NOMO-1 (cell line): ENCODE results near the gene NOS3.
"Not testable (repeated sequence)": the region's sequence is repeated elsewhere in the genome, so short reads cannot be mapped to it uniquely, and the experiment has no call there.

Experiments
- DNase-seq, 2 experiments: peaks; one replicate each; lab custom pipeline; 2025; ENCODE audit not compliant: unreplicated experiment in 2 of 2; lab: John Stamatoyannopoulos, UW

Gene NOS3

DNA sequence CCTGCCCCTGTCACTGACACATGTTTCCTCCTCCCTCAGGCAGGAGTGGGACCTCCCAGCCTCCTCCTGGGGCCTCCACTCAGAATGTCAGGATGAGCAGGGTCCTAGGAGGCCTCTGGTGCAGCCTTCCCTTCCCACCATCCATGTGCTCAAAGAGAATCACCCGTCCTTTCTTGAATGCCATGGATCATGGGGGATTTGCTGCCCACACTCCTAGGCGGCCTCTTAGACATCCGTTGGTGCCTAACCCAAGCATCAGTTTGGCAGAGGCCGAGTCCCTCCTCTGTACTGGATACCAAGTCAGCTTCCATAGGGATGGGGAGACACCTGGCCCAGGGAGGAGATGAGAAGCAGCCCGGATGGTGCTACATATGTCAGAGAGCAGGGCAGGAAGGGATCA is 7.0 kb downstream of the NOS3 start:
- DNase-seq, result no peak

DNA sequence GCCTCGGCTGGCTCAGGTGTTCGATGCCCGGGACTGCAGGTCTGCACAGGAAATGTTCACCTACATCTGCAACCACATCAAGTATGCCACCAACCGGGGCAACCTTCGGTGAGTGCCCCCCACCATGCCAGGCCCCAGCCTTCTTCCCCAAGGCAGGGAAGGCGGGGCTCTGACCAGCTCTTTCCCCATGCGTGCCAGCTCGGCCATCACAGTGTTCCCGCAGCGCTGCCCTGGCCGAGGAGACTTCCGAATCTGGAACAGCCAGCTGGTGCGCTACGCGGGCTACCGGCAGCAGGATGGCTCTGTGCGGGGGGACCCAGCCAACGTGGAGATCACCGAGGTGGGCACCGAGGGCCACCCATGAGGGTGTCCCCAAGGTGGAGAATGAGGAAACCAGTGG is 7.5 kb downstream of the NOS3 start:
- DNase-seq, result no peak

DNA sequence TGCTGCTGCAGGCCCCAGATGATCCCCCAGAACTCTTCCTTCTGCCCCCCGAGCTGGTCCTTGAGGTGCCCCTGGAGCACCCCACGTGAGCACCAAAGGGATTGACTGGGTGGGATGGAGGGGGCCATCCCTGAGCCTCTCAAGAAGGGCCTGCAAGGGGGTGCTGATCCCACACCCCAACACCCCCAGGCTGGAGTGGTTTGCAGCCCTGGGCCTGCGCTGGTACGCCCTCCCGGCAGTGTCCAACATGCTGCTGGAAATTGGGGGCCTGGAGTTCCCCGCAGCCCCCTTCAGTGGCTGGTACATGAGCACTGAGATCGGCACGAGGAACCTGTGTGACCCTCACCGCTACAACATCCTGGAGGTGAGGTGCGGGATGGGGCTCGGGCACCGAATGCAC is 8.2 kb downstream of the NOS3 start:
- no peak for DNase-seq

DNA sequence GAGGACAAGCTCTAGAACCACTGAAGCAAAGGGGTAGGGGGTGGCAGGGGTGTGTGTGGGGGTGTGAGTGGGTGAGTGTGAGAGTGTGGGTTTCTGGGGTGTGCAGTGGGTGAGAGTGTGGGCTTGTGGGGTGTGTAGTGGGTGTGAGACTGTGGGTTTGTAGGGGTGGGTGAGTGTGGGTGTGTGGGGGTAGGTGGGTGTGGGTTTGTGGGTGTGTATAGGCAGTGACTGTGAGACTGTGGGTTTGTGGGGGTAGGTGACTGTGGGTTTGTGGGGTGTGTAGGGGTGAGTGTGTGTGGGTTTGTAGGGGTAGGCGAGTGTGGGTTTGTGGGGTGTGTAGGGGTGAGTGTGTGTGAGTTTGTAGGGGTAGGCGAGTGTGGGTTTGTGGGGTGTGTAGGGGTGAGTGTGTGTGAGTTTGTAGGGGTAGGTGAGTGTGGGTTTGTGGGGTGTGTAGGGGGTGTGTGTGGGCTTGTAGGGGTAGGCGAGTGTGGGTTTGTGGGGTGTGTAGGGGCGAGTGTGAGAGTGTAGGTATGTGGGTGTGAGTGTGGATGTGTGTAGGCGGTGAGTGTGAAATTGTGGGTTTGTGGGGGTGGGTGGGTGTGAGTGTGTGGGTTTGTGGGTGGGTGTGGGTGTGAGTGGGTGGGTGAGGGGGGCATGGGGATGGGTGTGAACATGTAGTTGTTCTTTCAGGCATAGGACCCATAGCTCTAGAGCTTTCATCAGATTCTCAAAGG is 8.8 kb downstream of the NOS3 start:
- DNase-seq, result no peak

DNA sequence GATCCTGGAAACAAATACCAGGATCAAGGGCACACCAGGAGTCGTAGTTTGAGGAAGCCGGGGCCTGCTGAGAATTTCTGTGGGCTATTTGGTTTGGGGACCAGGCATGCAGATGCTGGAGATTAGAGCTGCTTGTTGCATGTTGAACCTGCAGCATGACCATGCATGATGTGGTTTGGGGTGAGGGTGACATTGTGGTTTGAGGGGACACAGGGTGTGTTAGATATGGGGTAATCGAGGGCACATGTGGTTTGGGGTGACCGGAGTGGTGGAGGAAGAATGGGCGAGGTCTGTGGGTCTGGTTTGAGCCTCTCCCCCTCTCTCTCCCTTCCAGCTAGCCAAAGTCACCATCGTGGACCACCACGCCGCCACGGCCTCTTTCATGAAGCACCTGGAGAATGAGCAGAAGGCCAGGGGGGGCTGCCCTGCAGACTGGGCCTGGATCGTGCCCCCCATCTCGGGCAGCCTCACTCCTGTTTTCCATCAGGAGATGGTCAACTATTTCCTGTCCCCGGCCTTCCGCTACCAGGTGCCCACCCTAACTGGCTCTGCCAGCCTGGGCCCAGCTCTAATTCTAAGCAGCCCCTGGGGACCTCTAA is 10.2 kb downstream of the NOS3 start:
- no peak for DNase-seq

DNA sequence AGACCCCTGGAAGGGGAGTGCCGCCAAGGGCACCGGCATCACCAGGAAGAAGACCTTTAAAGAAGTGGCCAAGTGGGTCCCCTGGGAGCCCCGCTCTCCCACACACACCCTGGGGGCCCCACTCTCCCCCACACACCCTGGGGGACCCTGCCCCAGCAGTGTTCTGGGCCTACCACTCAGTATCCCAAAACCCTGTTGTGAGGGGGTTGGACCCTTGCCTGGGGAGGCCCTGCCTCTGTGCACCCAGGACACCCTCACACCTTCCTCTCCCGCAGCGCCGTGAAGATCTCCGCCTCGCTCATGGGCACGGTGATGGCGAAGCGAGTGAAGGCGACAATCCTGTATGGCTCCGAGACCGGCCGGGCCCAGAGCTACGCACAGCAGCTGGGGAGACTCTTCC is 10.7 kb downstream of the NOS3 start:
- no peak for DNase-seq

DNA sequence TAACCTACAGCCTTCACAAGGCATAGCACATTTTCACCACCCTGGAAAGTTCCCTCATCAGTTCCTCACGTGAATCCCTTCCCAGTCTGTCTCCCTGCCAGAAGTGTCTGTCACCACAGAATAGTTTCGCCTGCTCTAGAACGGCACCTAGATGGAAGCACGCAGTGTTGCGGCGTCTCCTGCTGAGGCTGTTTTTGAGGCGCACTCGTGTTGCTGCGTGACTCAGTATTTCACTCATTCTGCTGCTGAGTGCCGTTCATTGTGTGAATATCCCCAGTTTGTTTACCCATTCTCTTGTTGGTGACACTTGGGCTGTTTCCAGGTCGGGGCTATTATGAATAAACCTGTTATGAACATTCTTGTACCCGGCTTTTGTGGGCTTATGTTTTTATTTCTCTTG is 12.8 kb downstream of the NOS3 start:
- no peak for DNase-seq

DNA sequence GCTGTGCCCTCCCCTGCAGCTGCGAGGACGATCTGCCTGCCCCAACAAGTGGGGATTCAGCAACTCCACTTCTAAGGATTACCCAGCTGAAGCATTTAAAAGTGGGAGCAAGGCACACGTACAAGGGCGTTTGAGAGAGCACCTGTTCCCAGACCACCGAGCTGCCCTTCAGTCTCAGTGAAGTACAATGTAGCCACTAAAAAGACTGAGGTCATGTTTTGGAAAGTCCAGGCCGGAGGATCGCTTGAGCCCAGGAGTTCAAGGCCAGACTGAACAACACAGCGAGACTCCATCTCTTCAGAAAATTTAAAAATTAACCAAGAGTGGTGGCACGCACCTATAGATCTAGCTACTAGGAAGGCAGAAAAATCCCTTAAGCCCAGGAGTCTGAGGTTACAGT is 14.7 kb downstream of the NOS3 start:
- no peak for DNase-seq

DNA sequence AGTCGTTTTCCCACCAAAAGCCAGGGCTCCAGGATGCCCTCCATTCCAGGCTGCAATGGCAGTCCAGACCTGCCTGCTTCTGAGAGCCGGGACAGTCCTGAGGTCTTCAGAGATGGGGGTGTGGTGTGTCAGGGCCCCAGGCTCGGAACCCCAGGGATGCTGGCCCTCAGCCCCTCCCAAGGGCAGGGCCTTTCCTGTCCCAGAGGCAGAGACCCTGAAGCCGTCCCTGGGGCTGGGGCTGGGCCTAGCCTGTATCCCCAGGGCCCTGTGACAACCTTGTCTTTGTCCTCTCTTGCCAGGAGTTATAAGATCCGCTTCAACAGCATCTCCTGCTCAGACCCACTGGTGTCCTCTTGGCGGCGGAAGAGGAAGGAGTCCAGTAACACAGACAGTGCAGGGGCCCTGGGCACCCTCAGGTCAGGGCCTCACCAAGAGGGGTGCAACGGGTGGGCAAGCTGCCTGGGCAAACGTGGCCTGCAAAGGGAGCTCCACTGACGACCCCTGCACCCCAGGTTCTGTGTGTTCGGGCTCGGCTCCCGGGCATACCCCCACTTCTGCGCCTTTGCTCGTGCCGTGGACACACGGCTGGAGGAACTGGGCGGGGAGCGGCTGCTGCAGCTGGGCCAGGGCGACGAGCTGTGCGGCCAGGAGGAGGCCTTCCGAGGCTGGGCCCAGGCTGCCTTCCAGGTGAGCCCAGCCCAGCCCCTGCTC is 15.9 kb downstream of the NOS3 start:
- DNase-seq, result no peak

DNA sequence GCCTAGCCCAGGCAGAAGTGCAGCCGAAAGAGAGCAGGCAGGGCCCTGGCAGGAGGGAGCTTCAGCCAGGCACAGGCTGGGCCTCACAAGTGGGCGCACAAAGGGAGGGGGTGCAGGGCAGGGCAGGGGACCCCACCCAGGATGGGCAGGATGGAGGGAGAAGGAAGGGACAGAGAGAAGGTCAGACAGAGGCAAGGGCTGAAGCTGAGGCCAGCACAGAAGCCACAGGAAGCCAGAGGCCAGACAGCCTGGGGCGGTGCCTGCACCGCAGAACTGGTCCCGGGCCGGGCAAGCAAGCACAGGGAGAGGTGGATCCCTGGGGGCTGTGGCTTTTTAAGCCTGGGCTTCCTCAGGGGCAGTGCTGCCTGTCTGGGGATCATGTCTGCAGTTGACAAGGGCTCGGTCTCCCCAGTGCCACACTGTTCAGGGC is 16.7 kb downstream of the NOS3 start:
- DNase-seq, result no peak

DNA sequence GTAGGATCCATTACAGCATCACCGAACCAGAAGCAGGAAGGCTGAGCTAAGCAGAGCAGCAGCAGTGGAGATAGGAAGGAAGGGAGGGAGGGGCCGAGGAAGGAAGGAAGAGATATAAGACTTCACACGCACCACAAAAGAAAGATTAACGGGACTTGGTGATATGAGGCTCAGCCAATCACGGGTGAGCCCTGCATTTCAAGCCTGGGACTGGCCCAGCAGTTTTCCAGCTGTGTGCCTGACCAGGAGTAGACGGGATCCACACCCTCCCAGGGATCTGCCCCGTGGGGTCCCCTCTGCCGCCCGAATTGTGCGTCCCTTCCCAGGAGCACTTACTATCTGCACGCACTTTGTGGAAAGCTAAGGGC is 17.3 kb downstream of the NOS3 start:
- DNase-seq, result no peak

DNA sequence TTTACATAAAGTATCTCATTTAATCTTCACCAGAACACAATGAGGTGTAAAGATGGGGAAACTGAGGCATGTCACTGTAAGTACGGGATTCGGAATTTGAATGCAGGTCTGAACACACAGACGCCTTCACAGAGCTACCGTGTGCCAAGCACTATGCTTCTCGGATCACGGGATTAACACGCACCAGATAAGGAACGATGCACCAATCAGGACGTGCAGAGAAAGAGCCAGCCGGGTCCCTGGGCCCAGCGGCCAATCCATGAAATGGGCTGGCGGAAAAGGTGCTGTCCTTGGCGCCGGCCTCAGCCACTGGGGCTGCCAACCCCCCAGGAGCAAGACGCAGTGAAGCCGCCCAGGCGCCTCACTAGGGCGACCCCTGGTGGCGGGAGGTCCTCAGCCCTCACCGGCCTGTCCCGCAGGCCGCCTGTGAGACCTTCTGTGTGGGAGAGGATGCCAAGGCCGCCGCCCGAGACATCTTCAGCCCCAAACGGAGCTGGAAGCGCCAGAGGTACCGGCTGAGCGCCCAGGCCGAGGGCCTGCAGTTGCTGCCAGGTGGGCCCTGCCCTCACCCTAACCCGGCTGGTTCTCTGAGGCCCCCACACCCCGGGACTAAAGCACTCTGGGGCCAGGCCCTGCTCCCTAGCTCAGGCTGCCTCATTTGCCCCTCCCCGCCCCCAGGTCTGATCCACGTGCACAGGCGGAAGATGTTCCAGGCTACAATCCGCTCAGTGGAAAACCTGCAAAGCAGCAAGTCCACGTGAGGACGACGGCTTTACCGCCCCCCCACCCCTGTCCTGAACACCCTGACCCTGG is 17.9 kb downstream of the NOS3 start:
- DNase-seq, result peak; percentile 37 to 38

DNA sequence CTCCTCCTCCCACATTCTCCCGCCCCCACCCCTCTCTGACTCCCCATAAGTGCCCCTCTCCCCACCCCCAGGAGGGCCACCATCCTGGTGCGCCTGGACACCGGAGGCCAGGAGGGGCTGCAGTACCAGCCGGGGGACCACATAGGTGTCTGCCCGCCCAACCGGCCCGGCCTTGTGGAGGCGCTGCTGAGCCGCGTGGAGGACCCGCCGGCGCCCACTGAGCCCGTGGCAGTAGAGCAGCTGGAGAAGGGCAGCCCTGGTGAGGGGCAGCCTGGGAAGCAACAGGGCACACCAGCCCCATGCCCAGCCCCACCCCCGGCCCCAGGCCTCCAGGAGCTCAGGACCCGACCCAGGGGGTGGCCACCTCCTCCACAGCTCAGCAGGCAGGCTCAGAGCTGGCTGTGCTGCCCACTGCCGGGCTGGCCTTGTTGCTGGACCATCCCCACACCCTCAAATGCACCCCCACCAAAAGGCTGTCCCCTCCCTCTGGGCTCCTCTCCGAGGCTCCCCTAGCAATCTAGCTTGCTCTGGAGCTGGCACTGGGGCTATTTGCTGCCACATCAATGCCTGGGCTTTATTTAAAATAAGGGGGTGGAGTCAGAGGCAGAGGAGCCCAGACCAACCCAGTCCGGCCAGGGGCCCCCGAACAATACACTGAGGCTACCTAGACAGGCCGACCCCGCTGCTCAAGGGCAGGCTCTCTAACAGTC is 18.7 kb downstream of the NOS3 start:
- no peak for DNase-seq

DNA sequence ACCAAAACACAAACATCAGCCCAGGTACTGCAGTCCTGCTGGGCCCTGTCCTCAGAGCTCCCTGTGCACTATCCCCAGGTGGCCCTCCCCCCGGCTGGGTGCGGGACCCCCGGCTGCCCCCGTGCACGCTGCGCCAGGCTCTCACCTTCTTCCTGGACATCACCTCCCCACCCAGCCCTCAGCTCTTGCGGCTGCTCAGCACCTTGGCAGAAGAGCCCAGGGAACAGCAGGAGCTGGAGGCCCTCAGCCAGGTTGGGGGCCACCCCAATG is 19.2 kb downstream of the NOS3 start:
- no peak for DNase-seq

DNA sequence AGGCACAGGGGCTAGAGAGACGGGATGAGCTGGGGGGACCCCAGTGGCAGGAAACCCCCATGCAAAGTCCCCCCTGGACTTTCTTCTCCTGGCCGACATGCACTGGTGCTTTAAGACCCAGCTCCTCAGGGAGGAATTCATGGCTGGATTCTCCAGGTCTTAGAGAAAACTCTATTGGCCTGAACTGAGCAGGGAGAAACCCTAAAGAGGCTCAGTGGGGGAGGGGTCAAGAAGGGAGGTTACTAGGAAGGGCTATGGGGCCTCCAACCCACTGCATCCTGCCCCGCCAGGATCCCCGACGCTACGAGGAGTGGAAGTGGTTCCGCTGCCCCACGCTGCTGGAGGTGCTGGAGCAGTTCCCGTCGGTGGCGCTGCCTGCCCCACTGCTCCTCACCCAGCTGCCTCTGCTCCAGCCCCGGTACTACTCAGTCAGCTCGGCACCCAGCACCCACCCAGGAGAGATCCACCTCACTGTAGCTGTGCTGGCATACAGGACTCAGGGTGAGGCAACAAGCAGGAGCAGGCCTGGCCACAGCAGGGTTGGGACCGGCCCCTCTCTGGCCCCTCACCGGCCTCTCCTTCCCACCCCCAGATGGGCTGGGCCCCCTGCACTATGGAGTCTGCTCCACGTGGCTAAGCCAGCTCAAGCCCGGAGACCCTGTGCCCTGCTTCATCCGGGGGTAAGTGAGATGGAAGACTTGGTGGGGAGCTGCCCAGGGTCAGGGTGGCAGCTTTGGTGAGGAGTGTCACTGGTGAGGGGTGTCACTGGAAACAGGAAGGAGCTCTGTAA is 19.7 kb downstream of the NOS3 start:
- DNase-seq, result no peak

DNA sequence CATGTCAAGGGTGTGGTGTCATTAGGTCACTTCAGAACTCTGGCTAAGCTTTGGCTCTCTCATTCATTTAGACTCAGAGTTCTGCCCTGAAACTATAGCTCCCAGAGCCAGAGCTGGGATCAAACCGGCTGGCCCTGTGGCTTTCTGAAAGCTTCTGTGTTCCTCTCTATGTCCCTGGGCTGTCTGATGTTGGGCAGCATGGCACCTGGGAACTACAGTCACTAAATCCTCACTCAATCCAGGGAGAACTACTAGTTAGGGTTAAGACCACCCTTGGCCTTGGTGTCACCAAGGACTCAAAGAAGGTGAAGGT is 20.2 kb downstream of the NOS3 start:
- no peak for DNase-seq

DNA sequence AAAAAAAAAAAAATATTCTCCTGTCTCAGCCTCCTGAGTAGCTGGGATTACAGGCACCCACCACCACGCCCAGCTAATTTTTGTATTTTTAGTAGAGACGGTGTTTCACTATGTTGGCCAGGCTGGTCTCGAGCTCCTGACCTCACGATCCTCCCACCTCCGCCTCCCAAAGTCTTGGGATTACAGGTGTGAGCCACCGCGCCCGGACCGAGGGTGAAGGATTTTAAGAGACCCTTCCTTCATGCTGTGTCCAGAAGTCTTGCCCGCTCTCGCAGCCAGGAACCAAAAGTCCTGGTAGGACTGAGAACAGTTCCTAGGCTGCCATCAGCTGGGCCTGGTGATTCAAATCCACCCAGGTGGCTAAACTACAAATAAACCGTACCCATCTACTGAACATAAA is 20.8 kb downstream of the NOS3 start:
- not testable (repeated sequence) for DNase-seq

DNA sequence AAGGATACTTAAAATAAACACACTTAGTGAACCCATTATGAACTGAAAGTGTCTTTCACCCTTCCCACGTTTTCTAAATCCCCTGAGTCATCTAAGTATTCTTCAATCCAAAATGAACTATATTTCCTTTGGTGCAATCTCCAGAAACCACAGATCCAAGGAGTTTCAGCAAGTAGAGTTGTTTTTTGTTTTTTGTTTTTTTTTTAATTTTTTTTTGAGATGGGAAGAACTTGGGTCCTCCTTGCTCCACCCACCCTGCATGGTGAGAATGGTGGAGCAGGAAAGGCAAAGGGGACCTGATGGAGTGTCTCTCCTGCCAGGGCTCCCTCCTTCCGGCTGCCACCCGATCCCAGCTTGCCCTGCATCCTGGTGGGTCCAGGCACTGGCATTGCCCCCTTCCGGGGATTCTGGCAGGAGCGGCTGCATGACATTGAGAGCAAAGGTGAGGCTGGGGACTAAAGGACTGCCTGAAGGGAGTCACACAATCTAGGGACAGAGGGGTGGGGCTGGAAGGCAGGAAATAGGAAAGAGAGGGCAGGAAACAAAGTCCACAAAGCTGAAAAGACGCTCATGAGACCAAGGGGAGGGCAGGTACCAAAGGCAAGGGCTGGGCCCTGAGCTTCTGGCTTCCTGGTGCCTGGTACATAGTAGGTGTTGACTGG is 21.3 kb downstream of the NOS3 start:
- DNase-seq, result no peak

DNA sequence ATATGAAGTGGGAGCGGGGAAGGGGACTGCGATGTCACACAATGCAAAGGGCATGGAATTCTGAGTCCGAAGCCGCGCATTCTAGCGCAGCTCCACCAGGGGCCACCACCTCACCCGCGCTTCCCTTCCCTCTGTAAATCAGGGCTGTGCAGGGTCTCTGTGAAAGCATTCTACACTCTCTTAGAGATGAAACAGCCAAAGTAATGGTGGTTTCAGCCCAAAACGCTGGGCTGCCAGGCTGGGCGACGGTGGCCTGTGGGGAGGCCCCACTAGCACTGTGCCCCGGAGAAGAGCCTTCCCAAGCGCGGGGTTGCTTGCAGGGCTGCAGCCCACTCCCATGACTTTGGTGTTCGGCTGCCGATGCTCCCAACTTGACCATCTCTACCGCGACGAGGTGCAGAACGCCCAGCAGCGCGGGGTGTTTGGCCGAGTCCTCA is 22.1 kb downstream of the NOS3 start:
- no peak for DNase-seq

DNA sequence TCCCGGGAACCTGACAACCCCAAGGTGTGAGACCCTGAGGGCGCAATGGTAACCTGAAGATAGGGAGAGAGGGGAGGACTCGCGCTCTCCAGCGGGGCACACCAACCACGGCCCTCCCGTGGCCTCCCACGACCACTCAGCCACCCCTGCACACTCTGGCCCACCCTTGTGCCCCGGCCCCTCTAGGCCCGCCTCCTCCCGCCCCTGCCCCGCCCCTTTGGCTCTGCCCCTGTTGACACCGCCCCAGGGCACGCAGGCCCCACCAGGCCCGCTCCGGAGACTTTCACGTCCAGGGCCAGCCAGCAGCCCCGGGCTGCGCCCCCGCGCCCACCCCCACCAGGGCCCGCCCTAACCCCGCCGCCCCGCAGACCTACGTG is 22.5 kb downstream of the NOS3 start:
- DNase-seq, result no peak
